ENCODE data around the gene TTC34. TPM values are rescaled to one million over a fixed set of nuclear protein-coding genes. Genes with fewer than 3 reads are reported as not detected.

The TTC34 gene
- total and polyA plus RNA-seq, 7 donors = 0.01 to 0.15 (median 0.04) TPM

DNA sequence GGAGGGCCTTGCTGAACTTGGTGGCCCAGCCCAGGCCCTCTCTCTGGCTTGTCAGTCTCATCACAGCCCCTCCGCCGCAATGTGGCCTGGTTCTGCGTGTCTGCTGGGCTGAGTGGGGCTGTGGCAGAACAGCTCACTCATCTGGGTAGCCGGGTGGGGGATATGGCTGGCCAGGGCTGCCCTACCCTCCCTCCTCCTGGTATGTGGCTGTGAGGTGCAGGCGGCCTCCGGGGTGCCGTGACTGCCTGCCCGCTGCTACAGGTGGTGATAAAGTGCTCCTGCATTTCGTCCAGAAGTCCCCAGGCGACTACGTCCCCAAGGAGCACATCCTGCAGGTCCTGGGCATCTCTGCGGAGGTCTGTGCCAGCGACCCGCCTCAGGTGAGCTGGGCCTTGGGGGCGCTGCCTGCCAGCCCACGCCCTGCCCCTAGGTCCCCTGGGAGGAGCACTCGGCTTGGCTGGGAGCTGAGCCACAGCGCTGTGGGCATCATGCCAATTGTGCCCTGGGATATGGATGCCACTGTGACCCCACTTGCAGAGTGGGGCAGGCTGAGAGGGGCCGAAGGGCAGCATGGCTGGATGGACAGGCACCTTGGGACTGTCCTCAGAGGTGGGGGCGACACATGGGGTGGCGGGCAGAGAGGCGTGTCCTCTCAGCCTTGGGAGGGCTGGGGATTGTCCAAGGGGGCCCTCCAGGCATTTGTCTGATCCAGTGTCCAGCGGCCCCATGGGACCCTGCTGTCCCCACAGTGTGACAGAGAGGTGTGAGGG lies 212.6 kb downstream of the TTC34 start:
- H3K9me3 ChIP-seq = no peaks in the 10 kb centered on the region
- H3K4me1 ChIP-seq = peaks cover 3% of the 10 kb centered on the region
- no peaks in the 10 kb centered on the region for H3K36me3 ChIP-seq (ENCODE audit: insufficient read depth in 1 of 2, low read depth in 1 of 2)
- TF ChIP-seq, protein P1, sequence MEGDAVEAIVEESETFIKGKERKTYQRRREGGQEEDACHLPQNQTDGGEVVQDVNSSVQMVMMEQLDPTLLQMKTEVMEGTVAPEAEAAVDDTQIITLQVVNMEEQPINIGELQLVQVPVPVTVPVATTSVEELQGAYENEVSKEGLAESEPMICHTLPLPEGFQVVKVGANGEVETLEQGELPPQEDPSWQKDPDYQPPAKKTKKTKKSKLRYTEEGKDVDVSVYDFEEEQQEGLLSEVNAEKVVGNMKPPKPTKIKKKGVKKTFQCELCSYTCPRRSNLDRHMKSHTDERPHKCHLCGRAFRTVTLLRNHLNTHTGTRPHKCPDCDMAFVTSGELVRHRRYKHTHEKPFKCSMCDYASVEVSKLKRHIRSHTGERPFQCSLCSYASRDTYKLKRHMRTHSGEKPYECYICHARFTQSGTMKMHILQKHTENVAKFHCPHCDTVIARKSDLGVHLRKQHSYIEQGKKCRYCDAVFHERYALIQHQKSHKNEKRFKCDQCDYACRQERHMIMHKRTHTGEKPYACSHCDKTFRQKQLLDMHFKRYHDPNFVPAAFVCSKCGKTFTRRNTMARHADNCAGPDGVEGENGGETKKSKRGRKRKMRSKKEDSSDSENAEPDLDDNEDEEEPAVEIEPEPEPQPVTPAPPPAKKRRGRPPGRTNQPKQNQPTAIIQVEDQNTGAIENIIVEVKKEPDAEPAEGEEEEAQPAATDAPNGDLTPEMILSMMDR (IDR thresholded peaks at IDR 0.05) = no peak
- H3K27me3 ChIP-seq (ENCODE audit: insufficient read depth in 3 of 3, low read length in 2 of 3) = peaks cover 0 to 12% (median 3%) of the 10 kb centered on the region in 3 donors
- intact Hi-C loops (cut with DNase I) = loop anchor here in 1 of 2 donors (5.0 kb wide), 1 partner anchor 1313 kb away; the partner anchor contains the start of gene C1orf174
- H3K4me3 ChIP-seq = no peak overlapping the region
- DNase-seq (peak in 1 of 2 donors; percentile 48), ATAC-seq (no peak)
- WGBS, 3 donors = 89 to 90% (median 90%) methylated on average over 22 to 23 of the region's 23 CpGs
- H3K27ac ChIP-seq = no peak overlapping the region

DNA sequence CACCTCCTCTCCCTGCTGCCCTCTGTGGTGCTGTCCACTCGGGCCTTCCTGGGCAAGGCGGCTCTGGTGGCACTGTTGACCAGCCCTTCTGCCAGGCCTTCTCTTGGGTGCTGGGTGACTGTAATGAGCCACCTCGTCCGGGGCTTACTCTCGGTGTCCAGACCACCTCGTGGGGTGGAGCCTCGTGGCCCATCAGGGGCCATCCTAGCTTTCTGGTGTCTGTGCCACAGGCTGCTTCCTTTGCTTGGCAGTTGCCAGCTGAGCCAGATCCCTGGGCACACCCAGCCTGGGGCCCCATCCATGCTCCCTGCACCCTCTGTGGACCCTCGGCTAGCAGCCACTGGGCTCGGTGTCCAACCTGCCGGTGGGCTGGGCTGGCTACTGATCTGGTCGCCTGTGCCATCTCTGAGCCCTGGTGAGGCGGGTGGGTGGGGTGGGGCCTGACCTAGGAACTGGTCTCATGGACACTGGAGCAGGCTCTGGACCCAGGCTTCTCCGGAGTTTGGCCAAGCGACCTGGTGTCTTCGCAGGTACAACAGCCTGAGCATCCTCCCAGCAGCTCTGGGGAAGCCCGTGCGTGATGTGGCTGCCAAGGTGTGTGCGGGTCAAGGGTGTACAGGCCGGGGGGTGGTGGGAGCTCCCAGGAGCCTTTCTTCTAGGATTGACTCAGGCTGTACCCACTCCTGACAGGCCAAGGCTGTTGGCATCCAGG lies 213.5 kb downstream of the TTC34 start:
- H3K36me3 ChIP-seq (ENCODE audit: insufficient read depth in 1 of 2, low read depth in 1 of 2) = no peaks in the 10 kb centered on the region
- no peak overlapping the region for H3K27ac ChIP-seq
- intact Hi-C loops (cut with DNase I) = loop anchor here in 1 of 2 donors (5.0 kb wide), 1 partner anchor 1314 kb away; the partner anchor contains the start of gene C1orf174
- peak overlapping the region; percentile 87 for H3K4me3 ChIP-seq
- TF ChIP-seq, protein P1 (IDR thresholded peaks at IDR 0.05) = no peak
- H3K9me3 ChIP-seq = no peaks in the 10 kb centered on the region
- WGBS, 3 donors = 87 to 91% (median 90%) methylated on average over 19 of the region's 19 CpGs
- peaks cover 3% of the 10 kb centered on the region for H3K4me1 ChIP-seq
- ATAC-seq (no peak), DNase-seq (peak in 1 of 2 donors; percentile 51)
- peaks cover 0 to 5% (median 3%) of the 10 kb centered on the region in 3 donors for H3K27me3 ChIP-seq (ENCODE audit: insufficient read depth in 3 of 3, low read length in 2 of 3)

DNA sequence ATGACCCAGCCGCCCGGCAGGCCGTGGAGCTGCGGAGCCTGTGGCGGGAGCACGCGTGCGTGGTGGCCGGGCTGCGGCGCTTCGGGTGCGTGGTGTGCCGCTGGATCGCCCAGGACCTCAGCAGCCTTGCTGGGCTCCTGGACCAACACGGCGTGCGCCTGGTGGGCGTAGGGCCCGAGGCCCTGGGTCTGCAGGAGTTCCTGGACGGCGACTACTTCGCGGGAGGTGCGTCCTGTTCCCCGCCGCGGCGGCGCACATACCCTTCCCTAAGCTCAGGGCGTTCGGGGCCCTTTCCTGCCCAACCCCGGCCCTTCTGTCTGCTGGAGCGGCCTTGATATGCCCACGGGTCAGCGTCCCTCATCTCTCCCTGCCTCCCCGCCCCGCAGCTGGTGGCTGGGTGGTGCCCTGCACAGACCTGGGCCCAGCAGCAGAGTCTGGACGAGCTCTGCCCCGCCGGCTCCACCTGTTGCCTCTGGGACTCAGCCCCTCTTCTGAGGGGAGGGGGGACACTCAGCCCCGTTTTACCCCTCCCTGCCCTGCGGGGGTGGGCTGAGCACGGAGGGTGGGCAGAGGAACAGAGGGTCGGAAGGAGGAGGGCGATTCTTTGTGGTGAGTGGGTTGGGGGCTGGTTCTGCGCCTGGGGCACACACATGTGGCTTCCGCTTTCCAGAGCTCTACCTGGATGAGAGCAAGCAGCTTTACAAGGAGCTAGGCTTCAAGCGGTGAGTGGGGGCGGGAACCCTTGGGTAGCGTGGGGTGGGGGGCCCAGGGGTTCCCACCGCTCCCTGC lies 214.2 kb downstream of the TTC34 start:
- peak overlapping the region; percentile 87 for H3K4me3 ChIP-seq
- no peaks in the 10 kb centered on the region for H3K9me3 ChIP-seq
- H3K27ac ChIP-seq = no peak overlapping the region
- ATAC-seq (no peak), DNase-seq (peak in 1 of 2 donors; percentile 47)
- TF ChIP-seq, protein P1 (IDR thresholded peaks at IDR 0.05) = no peak
- WGBS, 3 donors = 12 to 17% (median 16%) methylated on average over 31 to 52 of the region's 52 CpGs
- intact Hi-C loops (cut with DNase I) = loop anchor here in 1 of 2 donors (5.0 kb wide), 1 partner anchor 1315 kb away; the partner anchor contains the start of gene C1orf174
- H3K36me3 ChIP-seq (ENCODE audit: insufficient read depth in 1 of 2, low read depth in 1 of 2) = no peaks in the 10 kb centered on the region
- H3K27me3 ChIP-seq (ENCODE audit: insufficient read depth in 3 of 3, low read length in 2 of 3) = peaks cover 0 to under 1% (median 0%) of the 10 kb centered on the region in 3 donors
- peaks cover 3% of the 10 kb centered on the region for H3K4me1 ChIP-seq
